GM21526 (cell line): ENCODE results near the gene RNF212.
A peak's percentile ranks its signal among the peaks of the same experiment; 100 is the strongest.
"Not testable (repeated sequence)": the region's sequence is repeated elsewhere in the genome, so short reads cannot be mapped to it uniquely, and the experiment has no call there.

Source experiments
- ATAC-seq: cut with Tn5 transposase; IDR thresholded peaks from one replicate; pipeline ENCODE4 v1.9.1; 2021; ENCODE audit warnings: moderate library complexity; ENCODE audit not compliant: unreplicated experiment, low FRiP score

RNF212 gene

DNA sequence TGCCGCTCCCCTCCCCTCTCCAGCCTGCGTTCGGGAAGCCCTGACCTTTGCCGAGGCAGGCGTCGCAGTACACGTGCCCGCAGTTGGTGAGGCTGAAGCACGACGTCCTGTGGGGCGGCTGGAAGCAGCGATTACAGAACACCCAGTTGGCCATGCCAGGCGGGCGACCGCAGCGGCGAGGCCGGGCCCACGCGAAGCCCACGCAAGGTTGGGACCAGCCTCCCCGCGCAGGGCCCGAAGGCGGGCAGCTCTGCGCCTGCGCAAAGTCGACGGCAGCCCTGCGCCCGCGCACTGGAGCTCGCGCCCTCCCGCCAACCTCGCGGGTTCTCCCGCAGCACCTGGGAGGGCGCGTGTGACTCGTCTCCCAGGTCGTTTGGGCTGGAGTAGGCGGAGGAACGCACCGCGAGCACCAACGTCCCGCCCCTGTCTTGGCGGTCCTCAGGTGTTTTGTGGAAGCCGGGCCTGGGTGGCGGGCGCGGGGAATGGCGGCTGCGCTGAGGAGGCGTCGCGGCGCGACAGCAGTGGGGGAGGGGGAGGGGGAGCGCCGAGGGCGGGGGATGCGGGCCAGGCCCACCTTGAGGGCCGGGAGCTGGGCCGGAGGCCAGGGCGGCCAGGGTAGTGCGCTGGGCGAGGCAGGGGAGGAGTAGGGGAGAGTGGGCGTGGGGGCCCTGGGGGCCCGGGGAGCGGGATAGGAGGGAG, at the start of gene RNF212:
Gene RNF212 (minus strand): TSS at position 254 of the 699 bp plus-strand sequence. CDS start 100 bp downstream, at position 154.
- no peak for ATAC-seq

- ATAC-seq = no peak
Observed at GRCh38 chr4:1160351-1160750, 47.0 kb upstream of the RNF212 start.

DNA sequence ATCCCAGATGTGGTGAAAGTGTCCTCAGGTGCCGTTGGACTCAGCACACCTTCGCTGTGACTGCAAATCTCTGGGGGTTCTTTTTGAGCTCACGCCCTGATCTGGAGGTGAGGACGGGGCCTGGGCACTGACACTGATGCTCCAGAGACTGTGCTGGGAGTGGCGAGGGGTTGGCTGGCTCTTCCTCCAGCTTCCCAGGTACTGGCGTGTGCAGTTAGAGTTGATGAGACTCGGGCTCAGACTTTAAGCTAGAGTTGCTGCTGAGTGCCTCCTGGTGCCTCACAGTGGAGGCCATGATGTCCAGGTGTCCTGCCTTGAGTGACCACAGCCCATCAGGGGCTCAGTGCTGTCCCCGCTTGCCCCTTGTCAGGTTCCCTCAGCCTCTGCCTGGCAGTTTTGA, 42.7 kb upstream of the RNF212 start:
- ATAC-seq = no peak

DNA sequence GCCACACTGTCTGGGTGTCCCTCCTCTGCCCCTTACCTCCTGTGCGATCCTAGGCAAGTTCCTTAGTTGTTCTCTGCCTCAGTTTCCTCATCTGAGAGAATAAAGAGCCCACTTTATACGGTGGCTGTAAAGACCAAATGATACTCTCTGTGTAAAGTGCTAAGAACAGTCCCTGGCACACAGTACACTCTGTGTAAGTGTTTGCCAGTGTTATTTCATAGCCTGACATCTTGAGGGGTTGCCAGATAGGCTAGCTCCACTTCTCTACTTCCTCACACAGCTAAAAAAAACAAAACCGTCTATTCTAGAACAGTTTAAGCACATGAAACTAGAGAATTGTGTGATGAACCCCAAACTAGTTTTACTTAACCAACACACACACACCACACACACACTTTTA, 42.0 kb upstream of the RNF212 start:
- ATAC-seq = no peak

- no peak for ATAC-seq
Observed at GRCh38 chr4:1154523-1155182, 41.3 kb upstream of the RNF212 start.

DNA sequence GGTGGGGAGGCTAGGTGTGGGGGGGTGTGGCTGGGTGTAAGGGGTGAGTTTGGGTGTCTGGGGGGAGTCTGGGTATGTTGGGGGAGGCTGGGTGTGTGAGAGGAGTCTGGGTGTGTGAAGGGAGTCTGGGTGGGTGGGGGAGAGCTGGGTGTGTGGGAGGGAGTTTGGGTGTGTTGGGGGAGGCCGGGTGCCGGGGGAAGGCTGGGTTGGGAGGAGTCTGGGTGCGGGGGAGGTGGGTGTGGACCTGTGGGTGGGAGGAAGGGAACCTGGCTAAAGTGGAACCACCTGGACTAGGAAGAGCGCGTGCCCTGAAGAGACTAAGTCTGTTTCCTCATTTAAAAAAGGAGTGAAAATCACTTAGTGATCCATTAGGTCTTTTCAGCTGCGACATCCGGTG, 40.8 kb upstream of the RNF212 start:
- ATAC-seq = no peak

GRCh38 chr4:1153567-1154090, 40.3 kb upstream of the RNF212 start:
- no peak for ATAC-seq

GRCh38 chr4:1152290-1152689, 38.9 kb upstream of the RNF212 start:
- ATAC-seq = no peak

- no peak for ATAC-seq
Observed at GRCh38 chr4:1151541-1151940, 38.2 kb upstream of the RNF212 start.

GRCh38 chr4:1150875-1151274, 37.5 kb upstream of the RNF212 start:
- ATAC-seq = no peak

DNA sequence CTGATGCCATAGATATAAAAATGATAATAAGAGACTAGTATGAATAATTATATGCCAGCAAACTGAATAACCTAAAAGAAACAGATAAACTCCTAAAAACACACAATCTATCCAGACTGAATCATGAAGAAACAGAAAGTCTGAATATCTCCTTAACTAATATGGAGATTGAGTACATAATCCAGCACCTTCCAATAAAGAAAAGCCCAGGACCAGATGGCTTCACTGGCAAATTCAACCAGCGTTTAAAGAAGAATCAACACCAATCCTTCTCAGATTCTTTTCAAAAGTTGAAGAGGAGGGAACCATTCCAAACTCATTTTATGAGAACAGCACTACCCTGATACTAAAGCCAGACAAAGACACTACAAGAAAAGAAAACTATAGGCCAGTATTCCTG, 26.5 kb upstream of the RNF212 start:
- no peak for ATAC-seq

GRCh38 chr4:1137850-1138249, 24.5 kb upstream of the RNF212 start:
- no peak for ATAC-seq

GRCh38 chr4:1137063-1137776, 23.9 kb upstream of the RNF212 start:
- ATAC-seq = no peak

GRCh38 chr4:1136048-1136447, 22.7 kb upstream of the RNF212 start:
- no peak for ATAC-seq

DNA sequence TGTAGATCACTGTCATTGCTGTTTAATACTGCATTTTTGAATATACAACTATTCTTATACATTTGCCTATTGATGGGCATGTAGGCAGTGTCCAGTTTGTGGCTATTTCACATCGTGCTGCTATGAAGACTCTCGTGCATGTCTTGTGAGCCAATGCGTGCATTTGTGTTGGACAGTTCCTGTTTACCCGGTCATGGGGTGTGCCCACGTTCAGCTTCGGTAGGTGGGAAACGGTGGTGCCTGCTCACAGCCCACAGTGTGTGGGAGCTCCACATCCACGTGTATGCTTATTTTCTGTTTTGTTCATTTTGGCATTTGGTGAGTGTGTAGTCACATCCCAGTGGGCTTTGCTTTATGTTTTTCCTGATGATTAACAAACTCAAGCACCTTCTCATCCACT, 19.7 kb upstream of the RNF212 start:
- ATAC-seq = no peak

GRCh38 chr4:1130316-1131186, 17.2 kb upstream of the RNF212 start:
- ATAC-seq = peak; percentile 85

GRCh38 chr4:1126506-1126905, 13.1 kb upstream of the RNF212 start:
- ATAC-seq = no peak

GRCh38 chr4:1125466-1125865, 12.1 kb upstream of the RNF212 start:
- not testable (repeated sequence) for ATAC-seq

- no peak for ATAC-seq
Observed at GRCh38 chr4:1124818-1125217, 11.5 kb upstream of the RNF212 start.

DNA sequence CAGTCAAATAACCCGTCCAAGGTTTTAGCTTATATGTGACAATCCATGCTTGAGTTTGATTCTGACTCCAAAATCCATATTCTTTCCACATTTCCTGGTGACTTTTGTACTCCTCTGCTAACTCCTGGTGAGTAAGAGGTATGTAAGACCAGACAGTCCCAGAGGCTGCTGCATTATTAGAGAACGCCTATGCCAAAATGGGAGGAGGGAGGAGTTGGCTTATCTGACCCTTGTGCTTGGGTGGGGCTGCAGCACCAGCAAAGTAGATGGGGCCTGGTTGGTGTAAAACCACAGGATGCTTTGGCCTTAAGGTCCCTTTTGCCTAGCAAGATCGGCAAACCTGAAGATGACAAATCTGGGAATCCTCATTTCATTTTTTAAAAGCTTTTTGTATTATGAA, 9.1 kb upstream of the RNF212 start:
- ATAC-seq = no peak
